Breast epithelium (tissue), 4 donors: ENCODE measurements around the gene FMN1. TPM values are rescaled to one million over a fixed set of nuclear protein-coding genes. Genes with fewer than 3 reads are reported as not detected.

Source experiments
- DNase-seq, 2 donors: peaks; one replicate each; pipeline ENCODE4 v3.0.0-alpha.2; 2019; ENCODE audit warnings: low spot score in 2 of 2
- H3K27ac ChIP-seq, 2 donors: fragments of 200-600 bp; sonication (generic) in 1 of 2; one replicate each; pipeline ENCODE4 v1.5.1; 2016 to 2019; ENCODE audit warnings: mild to moderate bottlenecking in 1 of 2
- H3K27me3 ChIP-seq, 2 donors: fragments of 200-600 bp; sonication (generic) in 1 of 2; one replicate each; pipeline versions ENCODE4 v1.5.1 to v1.6.0; 2017 to 2019; ENCODE audit warnings: control low read depth in 1 of 2, mild to moderate bottlenecking in 1 of 2
- H3K36me3 ChIP-seq: fragments of 200-600 bp; one replicate; pipeline ENCODE4 v1.5.1; 2019
- H3K4me1 ChIP-seq, 2 donors: fragments of 200-600 bp; sonication (generic); one replicate each; pipeline ENCODE4 v1.5.1; 2016 to 2019; ENCODE audit warnings: control low read depth in 1 of 2
- H3K4me3 ChIP-seq, 3 donors: fragments of 200-600 bp; sonication (generic); 1 replicate in 2 of 3; 2 replicates in 1 of 3; pipeline ENCODE4 v1.5.1; 2016 to 2019; ENCODE audit warnings: mild to moderate bottlenecking in 3 of 3, moderate library complexity in 2 of 3
- H3K9me3 ChIP-seq, 2 donors: fragments of 200-600 bp; sonication (generic) in 1 of 2; one replicate each; pipeline ENCODE4 v1.5.1; 2016 to 2019; ENCODE audit warnings: control low read depth in 1 of 2
- POLR2A ChIP-seq: fragments of 450-650 bp; IDR thresholded peaks from one replicate; pipeline ENCODE4 v1.6.1; 2016; ENCODE audit warnings: antibody characterized with exemption, mild to moderate bottlenecking, moderate library complexity
- POLR2AphosphoS5 ChIP-seq, 3 donors: sonication (generic); formaldehyde crosslinking; IDR thresholded peaks; one replicate each; pipeline ENCODE4 v1.6.1; 2017; ENCODE audit warnings: antibody characterized with exemption in 3 of 3
- intact Hi-C: fragments of 100-400 bp; cut with DNase I; formaldehyde crosslinking; loops from one replicate; pipeline ENCODE4 v1.15.1; 2023; ENCODE audit warnings: low total_unique reads
- total RNA-seq, 3 donors: library from RNA; depleted of rRNA; stranded (reverse); fragments of >200 nt; gene quantifications; one replicate each; pipeline ENCODE4 v1.1.0, GENCODE V29; 2016
- TF ChIP-seq, protein P1 (sequence below), 3 donors: fragments of 450-650 bp; IDR thresholded peaks; one replicate each; pipeline ENCODE4 v1.5.1; 2016 to 2017; ENCODE audit warnings: antibody characterized with exemption in 3 of 3, mild to moderate bottlenecking in 3 of 3, moderate library complexity in 3 of 3

Gene FMN1
- total RNA-seq, 3 donors from 2014 or later: 33.1 to 56.8 (median 50.7) TPM

DNA sequence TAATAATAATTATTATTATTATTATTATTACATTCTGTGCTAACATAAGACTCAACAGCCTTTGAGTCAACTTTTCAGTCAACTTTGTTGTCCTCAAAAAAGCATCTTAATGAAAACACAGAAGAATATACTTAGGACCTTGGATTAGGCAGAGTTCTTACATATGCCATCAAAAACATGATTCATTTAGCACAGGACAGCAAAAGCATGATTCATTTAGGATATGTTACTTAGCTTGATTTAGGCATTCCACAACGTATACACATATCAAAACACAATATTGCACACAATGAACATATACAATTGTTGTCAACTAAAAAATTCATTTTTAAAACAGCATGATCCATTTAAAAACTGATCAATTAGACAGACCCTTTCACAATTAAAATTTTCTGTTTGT, 213.0 kb downstream of the FMN1 start:
- TF ChIP-seq POLR2A (no peak), POLR2AphosphoS5 (IDR thresholded peaks at IDR 0.05) (no peak)
- TF ChIP-seq, protein P1, sequence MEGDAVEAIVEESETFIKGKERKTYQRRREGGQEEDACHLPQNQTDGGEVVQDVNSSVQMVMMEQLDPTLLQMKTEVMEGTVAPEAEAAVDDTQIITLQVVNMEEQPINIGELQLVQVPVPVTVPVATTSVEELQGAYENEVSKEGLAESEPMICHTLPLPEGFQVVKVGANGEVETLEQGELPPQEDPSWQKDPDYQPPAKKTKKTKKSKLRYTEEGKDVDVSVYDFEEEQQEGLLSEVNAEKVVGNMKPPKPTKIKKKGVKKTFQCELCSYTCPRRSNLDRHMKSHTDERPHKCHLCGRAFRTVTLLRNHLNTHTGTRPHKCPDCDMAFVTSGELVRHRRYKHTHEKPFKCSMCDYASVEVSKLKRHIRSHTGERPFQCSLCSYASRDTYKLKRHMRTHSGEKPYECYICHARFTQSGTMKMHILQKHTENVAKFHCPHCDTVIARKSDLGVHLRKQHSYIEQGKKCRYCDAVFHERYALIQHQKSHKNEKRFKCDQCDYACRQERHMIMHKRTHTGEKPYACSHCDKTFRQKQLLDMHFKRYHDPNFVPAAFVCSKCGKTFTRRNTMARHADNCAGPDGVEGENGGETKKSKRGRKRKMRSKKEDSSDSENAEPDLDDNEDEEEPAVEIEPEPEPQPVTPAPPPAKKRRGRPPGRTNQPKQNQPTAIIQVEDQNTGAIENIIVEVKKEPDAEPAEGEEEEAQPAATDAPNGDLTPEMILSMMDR (IDR thresholded peaks at IDR 0.05): no peak
- Histone ChIP-seq H3K4me3 (no peak overlapping the region), H3K36me3 (no peaks in the 10 kb centered on the region), H3K27ac (no peak overlapping the region), H3K27me3 (no peaks in the 10 kb centered on the region), H3K9me3 (no peaks in the 10 kb centered on the region), H3K4me1 (no peaks in the 10 kb centered on the region)
- intact Hi-C loops: no loop called here
- DNase-seq: no peak

DNA sequence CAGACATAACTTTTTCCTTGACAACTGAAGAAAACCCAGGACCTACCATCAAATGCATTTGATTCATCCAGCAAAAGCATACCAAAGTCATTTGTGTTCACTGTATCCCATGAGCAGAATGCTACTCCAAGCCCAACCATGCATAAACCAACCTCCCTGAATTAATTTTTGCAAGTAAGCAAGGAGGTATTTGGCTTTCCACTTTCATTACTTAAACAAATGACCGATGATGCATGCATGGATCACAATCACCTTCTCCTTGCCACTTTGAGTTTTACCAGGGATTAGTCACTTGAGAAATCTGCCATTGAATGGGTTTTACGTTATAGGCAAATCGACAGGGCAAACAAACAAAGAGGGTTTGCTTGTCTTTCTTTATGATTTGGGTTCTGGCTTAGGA, 214.8 kb downstream of the FMN1 start:
- H3K27ac ChIP-seq: no peak overlapping the region
- no peak for TF ChIP-seq POLR2A
- no peak for TF ChIP-seq POLR2AphosphoS5 (IDR thresholded peaks at IDR 0.05)
- TF ChIP-seq, protein P1 (IDR thresholded peaks at IDR 0.05): no peak
- intact Hi-C loops: no loop called here
- no peak overlapping the region for H3K4me3 ChIP-seq
- no peak for DNase-seq
- no peaks in the 10 kb centered on the region for H3K36me3 ChIP-seq
- no peaks in the 10 kb centered on the region for H3K27me3 ChIP-seq
- H3K9me3 ChIP-seq: no peaks in the 10 kb centered on the region
- H3K4me1 ChIP-seq: no peaks in the 10 kb centered on the region

DNA sequence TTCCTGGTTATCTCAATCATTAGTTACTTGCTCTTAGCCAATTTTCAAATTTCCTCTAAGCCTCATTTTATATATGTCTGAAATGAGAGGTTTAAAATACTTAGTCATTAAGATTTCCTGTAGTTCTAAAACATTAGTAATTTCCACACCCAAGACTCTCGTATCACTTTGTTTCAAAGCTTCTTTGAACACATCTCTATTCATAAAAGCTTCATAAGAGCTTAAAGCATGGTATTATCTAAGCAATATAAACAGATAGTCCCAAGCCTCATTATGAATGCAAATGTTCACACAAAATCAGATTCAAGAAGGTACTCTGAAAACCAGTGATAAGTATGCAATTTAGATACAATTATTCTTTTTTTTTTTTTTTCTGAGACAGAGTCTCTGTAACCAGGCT, 217.0 kb downstream of the FMN1 start:
- no peak overlapping the region for H3K4me3 ChIP-seq
- no peaks in the 10 kb centered on the region for H3K4me1 ChIP-seq
- DNase-seq: no peak
- intact Hi-C loops: no loop called here
- no peak for TF ChIP-seq POLR2A
- no peak for TF ChIP-seq POLR2AphosphoS5 (IDR thresholded peaks at IDR 0.05)
- TF ChIP-seq, protein P1 (IDR thresholded peaks at IDR 0.05): no peak
- no peaks in the 10 kb centered on the region for H3K9me3 ChIP-seq
- no peaks in the 10 kb centered on the region for H3K36me3 ChIP-seq
- no peaks in the 10 kb centered on the region for H3K27me3 ChIP-seq
- no peak overlapping the region for H3K27ac ChIP-seq

DNA sequence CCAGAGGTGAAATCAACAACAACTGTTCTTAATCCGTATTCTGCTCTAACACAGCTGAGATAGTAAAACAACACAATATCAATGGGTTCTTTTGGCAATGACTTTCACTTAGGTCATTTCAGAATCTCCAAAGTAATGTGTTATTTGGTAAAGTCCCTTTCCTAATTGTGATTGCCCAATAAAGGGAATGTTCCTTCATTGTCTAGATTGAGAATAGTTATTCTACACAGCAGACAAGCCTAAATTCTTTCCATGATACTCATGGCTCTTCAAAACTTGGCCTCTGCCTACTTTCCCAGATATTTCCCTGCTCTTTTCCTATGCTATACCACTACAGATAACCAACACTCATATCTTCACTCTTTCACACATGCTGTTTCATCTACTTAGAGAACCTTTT, 219.8 kb downstream of the FMN1 start:
- H3K36me3 ChIP-seq: no peaks in the 10 kb centered on the region
- TF ChIP-seq, protein P1 (IDR thresholded peaks at IDR 0.05): no peak
- TF ChIP-seq POLR2AphosphoS5 (IDR thresholded peaks at IDR 0.05): no peak
- TF ChIP-seq POLR2A: no peak
- intact Hi-C loops: no loop called here
- no peak overlapping the region for H3K27ac ChIP-seq
- DNase-seq: no peak
- no peaks in the 10 kb centered on the region for H3K27me3 ChIP-seq
- H3K4me3 ChIP-seq: no peak overlapping the region
- H3K4me1 ChIP-seq: no peaks in the 10 kb centered on the region
- no peaks in the 10 kb centered on the region for H3K9me3 ChIP-seq

DNA sequence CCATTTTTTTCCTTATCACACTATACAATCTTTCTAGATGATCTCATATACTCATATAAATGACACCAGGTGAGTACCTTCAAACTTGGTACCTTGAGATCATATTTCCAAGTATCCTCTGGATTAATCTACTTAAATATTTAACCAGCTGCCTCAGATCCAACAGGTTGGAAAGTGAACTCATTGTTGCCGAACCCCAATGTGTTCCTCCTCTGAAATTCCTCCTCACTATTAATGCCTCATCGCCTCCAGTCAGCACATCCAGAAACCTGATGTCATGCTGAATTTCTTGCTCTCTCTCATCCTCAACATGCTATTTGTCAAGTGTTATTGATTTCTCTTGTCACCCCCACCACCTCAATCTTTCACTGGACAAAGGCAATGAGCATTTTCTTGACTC, 221.8 kb downstream of the FMN1 start:
- no peaks in the 10 kb centered on the region for H3K4me1 ChIP-seq
- no peak for DNase-seq
- no peak overlapping the region for H3K4me3 ChIP-seq
- TF ChIP-seq POLR2AphosphoS5 (IDR thresholded peaks at IDR 0.05): no peak
- no peak for TF ChIP-seq POLR2A
- TF ChIP-seq, protein P1 (IDR thresholded peaks at IDR 0.05): no peak
- no peak overlapping the region for H3K27ac ChIP-seq
- no peaks in the 10 kb centered on the region for H3K27me3 ChIP-seq
- H3K36me3 ChIP-seq: no peaks in the 10 kb centered on the region
- intact Hi-C loops: no loop called here
- no peaks in the 10 kb centered on the region for H3K9me3 ChIP-seq
